Left cardiac atrium (tissue), 4 donors: Measurements from ENCODE around the gene C16orf86. TPM values are rescaled to one million over a fixed set of nuclear protein-coding genes. Genes with fewer than 3 reads are reported as not detected.
A peak's percentile ranks its signal among the peaks of the same experiment; 100 is the strongest.

Experiments
- ATAC-seq, 2 donors: fragments of 200-7000 bp; cut with Tn5 transposase; one replicate each; pipeline ENCODE4 v1.9.1; 2020; ENCODE audit warnings: mild to moderate bottlenecking in 2 of 2, moderate library complexity in 2 of 2
- DNase-seq: peaks from one replicate; pipeline ENCODE4 v3.0.0-alpha.2; 2020
- intact Hi-C, 2 donors: fragments of 100-400 bp; cut with DNase I; formaldehyde crosslinking; loops; one replicate each; pipeline versions ENCODE4 v1.14.1 to v1.15.1; 2022 to 2023
- long read RNA-seq: library from polyadenylated mRNA; unstranded; transcript quantifications from one replicate; pipeline ENCODE4 v2.0.0, GENCODE V29; 2021
- total RNA-seq, 2 donors: library from RNA; stranded (reverse); fragmentation: NEBNext Ultra II Directional; extraction: Animal tissue kit (Norgen Biotek cat#: 25700); gene quantifications; one replicate each; pipeline ENCODE4 v1.2.1, GENCODE V29; 2021
- donor health status: DM: no; HTN: yes; CAD: no.
- donor health status: DM: no; HTN: yes; CAD: no; lungs with severe emphysema.
- donor health status: DM: yes; HTN: yes; CAD: no.
- donor health status: Dilated cardiomyopathy.

C16orf86 gene
- 1 to 10 TPM; 3.5 to 3.7 TPM for total RNA-seq
- long read RNA-seq, partial matches to known transcripts, result 2 of 6 reads
- long read RNA-seq, other reads (novel, unspliced or antisense), result 0 of 6 reads

DNA sequence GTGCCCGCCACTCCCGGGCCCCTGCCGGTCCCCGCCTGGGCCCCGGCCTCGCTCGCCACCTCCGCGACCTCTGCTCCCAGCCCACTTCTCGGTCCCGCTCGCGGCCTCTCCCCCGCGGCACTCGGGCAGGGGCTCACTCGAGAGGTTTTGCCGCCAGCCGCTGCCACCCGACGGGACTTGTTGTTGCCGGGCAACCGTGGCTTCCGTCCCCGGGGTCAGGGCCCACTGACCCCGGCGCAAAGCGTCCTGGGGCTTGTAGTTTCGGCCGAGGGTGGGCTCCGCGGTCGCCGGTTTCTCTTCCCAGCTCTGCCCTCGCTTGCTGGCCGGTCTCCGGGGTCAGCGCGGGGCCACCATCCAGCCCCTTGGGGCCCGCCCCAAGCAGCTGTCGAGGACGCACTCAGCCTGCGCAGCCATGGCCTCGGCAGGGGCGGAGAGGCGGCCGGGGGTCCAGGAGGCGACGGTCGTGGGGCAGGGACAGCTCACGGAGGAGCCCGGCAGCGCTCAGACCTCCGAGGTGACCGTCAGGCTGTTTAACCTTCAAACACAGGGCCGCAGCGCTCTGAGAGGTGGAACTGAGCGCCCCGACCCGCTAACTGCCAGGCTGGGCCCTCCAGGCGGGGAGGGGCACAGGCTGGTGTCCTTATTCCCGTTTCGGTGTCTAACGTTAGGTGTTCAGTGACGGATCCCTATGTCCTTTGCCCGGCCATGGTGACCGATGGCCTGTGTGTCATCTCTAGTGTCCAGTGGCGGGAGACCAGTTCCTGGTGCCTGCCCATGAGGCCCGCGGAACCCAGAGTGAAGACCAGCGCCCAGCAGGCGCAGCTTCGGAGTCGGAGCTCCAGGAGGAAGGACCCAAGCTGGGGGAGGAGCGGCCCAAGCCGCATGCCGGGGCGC is at the start of gene C16orf86, which contains the start of gene ENKD1:
Gene C16orf86, plus strand, starts transcription at position 256 of the 894 bp plus-strand sequence. Its CDS starts 157 bp downstream, at position 413.
Gene ENKD1, minus strand, starts transcription at position 192 of the 894 bp plus-strand sequence. CDS start 308 bp downstream, outside the sequence.
- DNase-seq (peak; percentile 90), ATAC-seq (peak; percentile 80 to 85)
- intact Hi-C loops, result loop anchor here in 1 of 2 donors (10.0 kb wide), 1 partner anchor 142 kb away; the partner anchor contains the start of gene RIPOR1

- no peak for DNase-seq
These were observed 38.4 kb upstream of the C16orf86 start for GRCh38 chr16:67628216-67628615.

GRCh38 chr16:67632415-67633172 is 34.0 kb upstream of the C16orf86 start:
- no peak for DNase-seq
- ATAC-seq, result peak in 1 of 2 donors; percentile 58
- intact Hi-C loops, result no loop called here

More at GRCh38 chr16:67628216-67628615, 38.4 kb upstream of the C16orf86 start:
- no peak for ATAC-seq
- intact Hi-C loops, result no loop called here

DNA sequence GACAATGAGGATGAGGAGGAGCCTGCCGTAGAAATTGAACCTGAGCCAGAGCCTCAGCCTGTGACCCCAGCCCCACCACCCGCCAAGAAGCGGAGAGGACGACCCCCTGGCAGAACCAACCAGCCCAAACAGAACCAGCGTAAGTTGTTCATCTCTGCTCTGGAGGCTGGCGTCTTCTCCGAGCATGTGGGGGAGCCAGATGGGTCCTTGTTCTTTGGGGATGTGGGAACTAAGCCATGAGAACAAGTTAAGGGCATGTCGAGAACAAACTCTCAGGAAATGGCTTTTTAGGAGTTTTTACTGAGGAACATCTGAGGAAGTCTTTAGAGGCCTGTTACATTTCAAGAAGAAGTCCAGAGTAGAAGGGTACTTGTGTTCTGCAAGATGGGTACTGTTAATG is 29.9 kb upstream of the C16orf86 start:
- intact Hi-C loops, result no loop called here
- no peak for DNase-seq
- ATAC-seq, result no peak

DNA sequence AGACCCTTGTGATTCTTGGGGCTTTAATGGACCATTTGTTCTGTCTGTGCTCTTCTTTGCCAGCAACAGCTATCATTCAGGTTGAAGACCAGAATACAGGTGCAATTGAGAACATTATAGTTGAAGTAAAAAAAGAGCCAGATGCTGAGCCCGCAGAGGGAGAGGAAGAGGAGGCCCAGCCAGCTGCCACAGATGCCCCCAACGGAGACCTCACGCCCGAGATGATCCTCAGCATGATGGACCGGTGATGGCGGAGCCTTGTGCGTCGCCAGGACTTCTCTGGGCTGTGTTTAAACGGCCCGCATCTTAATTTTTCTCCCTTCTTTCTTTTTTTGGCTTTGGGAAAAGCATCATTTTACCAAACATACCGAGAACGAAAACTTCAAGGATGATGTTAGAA is 29.0 kb upstream of the C16orf86 start:
- ATAC-seq (no peak), DNase-seq (no peak)
- intact Hi-C loops, result no loop called here

GRCh38 chr16:67641779-67642708 is 24.6 kb upstream of the C16orf86 start:
- ATAC-seq (peak; percentile 67 to 89), DNase-seq (peak; percentile 73)
- intact Hi-C loops, result loop anchor here in 1 of 2 donors (5.0 kb wide), 2 partner anchors 80 to 120 kb away; partner anchors contain the start of gene CTCF

DNA sequence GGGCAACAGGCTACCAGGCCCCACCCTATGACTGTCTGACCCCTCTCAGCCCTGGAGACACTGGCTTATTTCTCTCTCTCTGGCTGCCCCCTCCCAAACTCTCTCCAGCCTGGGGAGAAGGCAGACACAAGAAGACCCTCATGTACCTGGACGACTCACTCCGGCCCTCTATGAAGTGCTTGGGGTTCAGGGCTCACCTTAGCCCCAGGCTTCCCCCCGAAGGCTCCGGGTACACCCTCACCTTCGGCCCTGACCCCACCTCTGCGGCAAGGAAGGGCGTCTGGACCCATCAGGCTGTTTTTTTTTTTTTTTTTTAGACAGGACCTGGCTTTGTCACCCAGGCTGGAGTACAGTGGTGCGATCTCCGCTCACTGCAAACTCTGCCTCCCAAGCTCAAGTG is 22.6 kb upstream of the C16orf86 start:
- ATAC-seq, result no peak
- DNase-seq, result no peak
- intact Hi-C loops, result loop anchor here in 1 of 2 donors (5.0 kb wide), 2 partner anchors 82 to 122 kb away; partner anchors contain the start of gene CTCF

DNA sequence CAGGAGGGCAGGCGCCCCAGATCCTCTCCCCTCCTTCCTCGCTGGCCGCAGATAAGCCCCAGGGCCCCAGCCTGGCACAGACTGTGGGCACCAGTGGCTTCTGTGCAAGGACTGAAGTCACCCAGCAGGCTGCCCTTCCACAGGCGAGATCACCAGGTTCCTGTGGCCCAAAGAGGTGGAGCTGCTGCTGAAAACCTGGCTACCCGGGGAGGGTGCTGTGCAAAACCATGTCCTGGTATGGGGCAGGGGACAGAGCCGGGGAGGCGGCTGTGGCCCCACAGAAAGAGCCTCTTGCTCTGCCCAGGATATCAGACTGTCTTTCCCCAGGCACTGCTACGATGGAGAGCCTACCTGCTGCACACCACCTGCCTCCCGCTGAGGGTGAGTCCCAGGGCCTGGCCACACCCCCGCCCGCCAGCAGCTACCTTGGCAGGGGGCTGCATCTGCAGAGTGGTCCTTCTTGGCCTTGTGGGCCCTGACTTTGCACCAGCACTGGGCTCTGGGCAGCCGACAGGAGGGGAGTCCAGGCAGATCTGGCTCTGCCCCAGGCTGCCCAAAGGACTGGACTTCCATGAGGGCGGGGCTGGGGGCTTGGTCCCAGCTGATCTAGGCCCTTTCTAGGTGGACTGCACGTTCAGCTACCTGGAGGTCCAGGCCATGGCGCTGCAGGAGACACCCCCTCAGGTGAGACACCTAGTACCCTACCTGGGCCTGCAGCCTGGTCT is 21.1 kb upstream of the C16orf86 start:
- DNase-seq, result no peak
- intact Hi-C loops, result no loop called here

GRCh38 chr16:67647111-67647651 is 19.4 kb upstream of the C16orf86 start:
- ATAC-seq, result no peak
- no peak for DNase-seq
- intact Hi-C loops, result no loop called here

More for the DNA sequence above, 21.1 kb upstream of the C16orf86 start:
- ATAC-seq, result no peak

GRCh38 chr16:67647681-67648080 is 18.9 kb upstream of the C16orf86 start:
- ATAC-seq (no peak), DNase-seq (no peak)
- intact Hi-C loops, result no loop called here

DNA sequence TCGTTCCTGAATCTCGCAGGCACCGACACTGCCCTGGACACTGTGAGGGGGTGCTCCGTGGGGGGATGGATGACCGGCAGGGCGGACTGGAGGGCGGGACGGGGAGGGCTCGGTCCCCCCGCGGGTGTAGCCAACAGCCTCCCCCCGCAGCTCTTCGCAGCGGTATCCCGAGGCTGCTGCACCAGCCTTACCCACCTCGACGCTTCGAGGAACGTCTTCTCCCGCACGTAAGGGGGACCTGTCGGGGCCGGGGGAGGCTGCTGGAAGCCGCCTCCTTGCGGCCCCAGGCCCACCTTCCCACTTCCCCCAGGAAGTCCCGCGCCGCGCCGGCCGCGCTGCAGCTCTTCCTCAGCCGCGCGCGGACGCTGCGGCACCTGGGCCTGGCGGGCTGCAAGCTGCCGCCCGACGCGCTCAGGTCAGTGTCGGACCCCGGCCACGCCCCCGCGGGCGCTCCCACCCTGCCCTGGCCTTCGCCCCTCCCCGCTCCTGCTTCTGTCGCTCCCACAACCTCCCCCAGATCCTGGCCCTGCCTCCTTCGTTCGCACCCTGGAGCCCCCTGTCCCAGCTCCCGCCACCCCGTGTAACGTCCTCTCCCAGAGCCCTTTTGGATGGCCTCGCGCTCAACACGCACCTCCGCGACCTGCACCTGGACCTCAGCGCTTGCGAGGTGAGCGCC is 18.4 kb upstream of the C16orf86 start:
- intact Hi-C loops, result no loop called here
- ATAC-seq (no peak), DNase-seq (no peak)

- ATAC-seq (no peak), DNase-seq (no peak)
These were observed 17.7 kb upstream of the C16orf86 start for GRCh38 chr16:67648764-67649407.

GRCh38 chr16:67649494-67649931 is 17.1 kb upstream of the C16orf86 start:
- intact Hi-C loops, result no loop called here
- DNase-seq, result no peak

More at GRCh38 chr16:67648764-67649407, 17.7 kb upstream of the C16orf86 start:
- intact Hi-C loops, result no loop called here

DNA sequence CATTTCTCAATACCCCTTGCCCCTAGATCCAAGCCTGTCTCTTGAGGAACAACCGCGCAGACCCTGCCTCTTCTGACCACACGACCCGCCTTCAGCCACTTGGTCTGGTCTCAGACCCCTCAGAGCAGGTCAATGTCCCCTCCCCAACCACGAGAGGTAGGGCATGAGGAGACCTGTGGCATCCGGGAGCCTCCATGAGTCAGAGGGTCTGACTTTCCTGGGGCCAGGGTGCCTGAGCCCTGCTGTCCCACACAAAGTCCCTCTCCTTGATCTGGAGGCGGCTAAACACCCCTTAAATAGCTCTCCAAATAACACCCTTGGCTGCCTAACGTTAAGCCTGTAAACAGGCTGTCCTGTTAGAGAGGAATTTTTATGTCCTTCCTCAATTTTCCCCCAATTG is 16.6 kb upstream of the C16orf86 start:
- DNase-seq, result no peak
- intact Hi-C loops, result no loop called here

More at GRCh38 chr16:67649494-67649931, 17.1 kb upstream of the C16orf86 start:
- peak in 1 of 2 donors; percentile 63 for ATAC-seq

DNA sequence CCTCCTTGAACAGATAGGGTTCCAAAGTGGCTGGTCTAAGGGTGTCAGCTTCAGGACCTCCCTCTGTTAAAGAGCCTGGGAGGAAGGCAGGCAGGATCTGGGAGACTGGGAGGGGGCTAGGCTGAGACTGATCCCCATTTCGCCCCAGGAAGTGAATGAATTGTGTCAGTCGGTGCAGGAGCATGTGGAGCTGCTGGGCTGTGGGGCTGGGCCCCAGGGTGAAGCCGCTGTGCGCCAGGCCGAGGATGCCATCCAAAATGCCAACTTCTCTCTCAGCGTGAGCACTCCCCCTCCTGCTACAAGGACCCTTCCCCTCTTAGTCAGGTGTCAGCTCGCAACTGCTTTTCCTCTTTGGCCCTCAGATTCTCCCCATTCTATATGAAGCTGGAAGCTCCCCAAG is 15.6 kb upstream of the C16orf86 start:
- DNase-seq, result no peak
- no peak for ATAC-seq
- intact Hi-C loops, result no loop called here

More for the DNA sequence above, 16.6 kb upstream of the C16orf86 start:
- ATAC-seq, result no peak

- intact Hi-C loops, result no loop called here
- no peak for ATAC-seq
- DNase-seq, result no peak
These were observed 14.8 kb upstream of the C16orf86 start for GRCh38 chr16:67651847-67652246.
